GM21423 (cell line): ENCODE results near the gene NEK6.

Experiments used
- ATAC-seq: cut with Tn5 transposase; IDR thresholded peaks from one replicate; pipeline ENCODE4 v1.9.1; 2021; ENCODE audit warnings: mild to moderate bottlenecking, moderate library complexity; ENCODE audit not compliant: unreplicated experiment

Gene NEK6

GRCh38 chr9:124392254-124392870 is 134.6 kb downstream of the NEK6 start:
- ATAC-seq, result no peak

- no peak for ATAC-seq
Measured at GRCh38 chr9:124392871-124393460, 135.2 kb downstream of the NEK6 start.

DNA sequence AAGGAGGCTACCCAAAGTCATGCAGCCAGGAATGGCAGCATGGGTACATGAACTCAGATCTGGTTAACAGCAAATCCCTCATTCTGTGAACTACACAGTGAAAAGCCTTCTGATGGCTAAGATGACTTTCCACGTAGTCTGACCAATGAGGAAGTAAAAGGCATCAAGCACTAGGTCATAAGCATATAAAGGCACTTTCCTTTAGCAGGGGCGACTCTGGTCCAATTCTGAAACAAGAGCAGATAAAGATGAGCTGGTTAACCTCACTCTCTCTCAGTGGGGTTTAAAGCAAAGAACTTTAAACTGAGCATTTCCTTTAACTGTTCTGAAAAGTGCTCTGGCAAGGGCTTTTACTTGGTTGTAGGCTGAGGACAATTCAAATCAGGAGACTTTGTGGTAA is 136.4 kb downstream of the NEK6 start:
- no peak for ATAC-seq

DNA sequence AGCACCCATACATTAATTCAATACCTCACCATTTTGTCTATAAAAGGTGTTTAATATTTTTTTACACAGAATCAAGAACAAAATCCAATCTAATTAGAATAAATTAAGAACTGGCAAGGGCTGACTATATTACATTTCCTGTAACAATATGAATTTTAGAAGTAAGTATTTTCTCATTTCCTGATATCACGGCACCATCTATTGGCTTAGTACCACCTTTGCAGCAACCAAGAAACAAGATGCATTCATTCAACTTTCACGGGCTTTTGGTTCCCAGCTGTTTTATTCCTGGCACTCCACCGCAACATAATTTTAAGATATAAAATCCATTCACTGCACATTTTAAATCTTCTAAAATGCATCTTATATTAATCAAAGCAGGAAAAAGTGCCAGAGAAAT is 136.8 kb downstream of the NEK6 start:
- no peak for ATAC-seq

DNA sequence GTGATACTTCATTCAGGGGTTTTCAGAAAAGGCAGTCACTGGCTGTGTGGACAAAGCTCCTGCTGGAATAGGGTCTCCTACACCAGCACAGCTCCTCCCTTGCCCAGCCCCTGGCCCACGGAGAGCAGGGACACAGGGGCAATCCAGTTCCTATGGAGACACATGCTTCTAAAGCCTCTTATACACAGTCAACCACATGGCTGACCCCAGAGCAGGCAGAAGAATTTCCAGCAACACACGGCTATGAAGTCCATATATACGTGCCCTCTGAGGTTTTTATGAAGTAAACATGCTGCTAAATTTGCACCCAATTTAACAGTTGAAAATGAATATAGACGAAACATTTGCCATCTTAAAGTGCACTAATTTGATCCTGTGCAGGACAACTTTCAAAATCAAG is 138.1 kb downstream of the NEK6 start:
- no peak for ATAC-seq

GRCh38 chr9:124398191-124398935 is 140.6 kb downstream of the NEK6 start:
- ATAC-seq, result no peak

GRCh38 chr9:124399323-124399967 is 141.7 kb downstream of the NEK6 start:
- no peak for ATAC-seq

DNA sequence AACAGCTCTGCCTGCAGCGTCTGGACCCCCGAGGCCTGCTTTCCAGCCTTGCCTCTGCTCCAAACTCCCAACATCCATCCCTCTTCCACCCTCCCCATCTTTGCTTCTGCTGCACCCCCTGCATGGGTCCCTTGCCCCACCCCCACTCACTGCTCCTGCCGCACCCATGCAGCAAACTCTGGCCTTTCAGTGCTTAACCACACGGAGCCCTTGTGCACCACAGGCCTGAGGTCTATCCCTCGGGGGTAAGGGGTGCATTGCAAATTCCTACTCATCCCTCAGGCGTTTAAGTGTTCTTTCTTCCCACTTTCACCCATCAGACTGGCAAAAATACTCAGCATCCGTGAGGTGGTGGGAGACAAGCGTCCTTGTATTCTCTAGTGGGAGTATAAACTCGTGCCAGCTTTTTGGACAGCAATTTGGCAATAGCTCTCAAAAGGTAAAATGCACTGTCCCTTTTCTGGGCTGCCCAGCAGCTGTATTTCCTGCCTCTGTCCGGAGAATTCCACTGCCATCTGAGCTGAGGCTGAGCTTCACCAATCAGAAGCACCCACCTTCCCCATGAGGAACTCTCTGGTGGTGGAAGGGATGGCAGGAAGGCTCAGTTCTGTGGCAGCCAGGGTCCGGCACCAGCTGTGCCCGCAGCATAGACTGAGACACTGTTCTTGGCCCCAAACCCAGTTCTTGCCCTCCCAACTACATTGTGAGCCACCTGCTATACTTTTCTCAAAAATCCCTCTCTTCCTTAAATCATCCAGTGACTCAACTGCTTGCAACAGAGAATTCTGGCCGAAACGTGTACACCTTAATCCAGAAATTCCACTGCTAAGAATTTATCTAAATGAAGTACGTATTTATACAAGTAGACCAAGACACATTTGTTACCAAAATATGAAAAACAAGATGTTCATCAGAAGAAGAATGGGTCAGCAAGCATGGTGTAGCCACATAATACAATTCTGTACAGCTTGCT is 142.5 kb downstream of the NEK6 start:
- no peak for ATAC-seq
